Stimulated activated CD4-positive, alpha-beta T cell treated with anti-CD3 and anti-CD28 coated beads, TNF-alpha, amount 100 ng/mL, for 1 hour (primary cell): ENCODE results near the gene POSTN.

Experiments
- DNase-seq, 3 donors: peaks; one replicate each; pipeline ENCODE4 v3.0.0-alpha.2; 2020; ENCODE audit warnings: low read depth in 3 of 3, low spot score in 1 of 3

The POSTN gene

GRCh38 chr13:37526710-37527473, 71.7 kb downstream of the POSTN start:
- DNase-seq, result no peak

- no peak for DNase-seq
Measured at GRCh38 chr13:37515226-37515625, 83.3 kb downstream of the POSTN start.
